HG03060 (cell line): ENCODE data around the gene USP46.

Experiments
- ATAC-seq: cut with Tn5 transposase; IDR thresholded peaks from one replicate; pipeline ENCODE4 v1.9.1; 2021; ENCODE audit warnings: low read depth, moderate number of reproducible peaks; ENCODE audit not compliant: unreplicated experiment

The USP46 gene

DNA sequence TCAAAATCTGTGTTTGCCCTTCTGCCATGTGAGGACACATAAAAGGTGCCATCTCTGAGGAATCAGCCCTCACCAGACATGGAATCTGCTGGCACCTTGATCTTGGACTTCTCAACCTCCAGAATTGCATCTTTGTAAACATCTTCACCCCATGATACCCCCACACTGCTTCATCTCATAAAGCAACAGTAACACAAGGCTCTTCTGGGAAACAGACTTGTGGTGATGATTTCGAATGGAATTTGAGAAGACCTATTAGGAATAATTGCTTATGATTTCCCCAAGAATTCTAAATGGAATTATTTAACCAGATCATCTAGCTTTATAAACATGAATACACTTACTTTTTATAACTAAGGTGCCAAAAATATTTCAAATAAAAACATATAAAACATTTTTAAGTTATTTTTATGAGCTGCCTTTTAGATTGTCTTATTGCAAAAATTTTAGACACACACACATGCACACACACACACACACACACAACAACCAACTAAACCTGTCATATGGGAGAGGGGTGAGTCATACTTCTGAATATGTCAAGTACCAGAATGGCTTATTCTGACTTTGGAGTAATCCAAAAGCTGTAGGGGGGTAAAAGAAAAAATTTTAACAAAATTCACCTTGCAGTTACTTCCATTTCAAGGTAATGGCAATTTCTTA is 82.0 kb downstream of the USP46 start:
- no peak for ATAC-seq

DNA sequence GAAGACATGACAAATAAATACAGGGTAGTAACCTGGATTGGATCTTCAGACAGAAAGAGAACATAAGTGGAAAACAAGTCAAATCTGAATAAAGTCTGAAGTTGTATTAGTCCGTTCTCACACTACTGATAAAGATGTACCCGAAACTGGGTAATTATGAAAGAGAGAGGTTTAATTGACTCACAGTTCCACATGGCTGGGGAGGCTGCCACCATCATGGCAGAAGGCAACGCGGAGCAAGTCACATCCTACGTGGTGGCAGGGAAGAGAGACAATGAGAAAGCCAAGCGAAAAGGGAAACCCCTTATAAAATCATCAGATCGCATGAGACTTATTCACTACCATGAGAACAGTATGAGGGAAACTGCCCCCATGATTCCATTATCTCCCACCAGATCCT is 82.8 kb downstream of the USP46 start:
- no peak for ATAC-seq

DNA sequence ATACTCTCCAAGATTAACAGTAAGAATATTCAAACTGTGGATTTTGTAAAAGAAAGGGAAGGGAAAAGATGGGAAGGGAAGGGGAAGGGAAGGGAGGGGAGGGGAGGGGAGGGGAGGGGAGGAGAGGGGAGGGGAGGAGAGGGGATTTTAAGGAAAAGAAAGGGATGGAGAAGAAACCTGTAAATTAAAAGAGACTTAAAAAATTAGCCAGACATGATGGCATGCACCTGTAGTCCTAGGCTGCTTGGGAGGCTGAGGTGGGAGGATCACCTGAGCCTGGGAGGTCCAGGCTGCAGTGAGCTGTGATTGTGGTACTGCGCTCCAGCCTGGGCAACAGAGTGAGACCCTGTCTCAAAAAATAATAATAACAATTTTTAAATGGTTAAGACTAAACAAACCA is 83.7 kb downstream of the USP46 start:
- no peak for ATAC-seq

- ATAC-seq: no peak
These were observed 85.1 kb downstream of the USP46 start for GRCh38 chr4:52574036-52574435.

GRCh38 chr4:52573551-52573950 is 85.5 kb downstream of the USP46 start:
- no peak for ATAC-seq

DNA sequence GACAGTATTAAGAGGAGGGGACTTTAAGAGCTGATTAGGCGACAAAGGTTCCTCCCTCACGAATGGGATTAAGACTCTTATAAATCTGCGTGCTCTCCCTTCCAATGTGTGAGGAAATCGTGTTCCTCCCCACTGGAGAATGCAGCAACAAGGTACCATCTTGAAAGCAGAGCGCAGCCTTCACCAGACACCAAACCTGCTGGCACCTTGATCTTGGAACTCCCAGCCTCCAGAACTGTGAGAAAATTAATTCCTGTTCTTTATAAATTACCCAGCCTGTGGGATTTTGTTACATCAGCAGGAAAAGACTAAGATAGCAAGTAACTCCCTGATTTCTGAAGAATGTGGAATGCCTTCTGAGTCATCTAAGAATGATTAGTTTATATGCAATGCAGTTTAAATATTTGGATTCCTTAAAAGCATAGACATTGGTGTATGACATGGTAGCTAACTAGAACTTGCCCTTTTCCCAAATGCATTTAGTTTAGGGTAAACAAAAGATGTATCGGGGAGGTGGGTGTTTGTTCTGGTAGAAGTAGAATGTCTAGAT is 86.1 kb downstream of the USP46 start:
- ATAC-seq: no peak

DNA sequence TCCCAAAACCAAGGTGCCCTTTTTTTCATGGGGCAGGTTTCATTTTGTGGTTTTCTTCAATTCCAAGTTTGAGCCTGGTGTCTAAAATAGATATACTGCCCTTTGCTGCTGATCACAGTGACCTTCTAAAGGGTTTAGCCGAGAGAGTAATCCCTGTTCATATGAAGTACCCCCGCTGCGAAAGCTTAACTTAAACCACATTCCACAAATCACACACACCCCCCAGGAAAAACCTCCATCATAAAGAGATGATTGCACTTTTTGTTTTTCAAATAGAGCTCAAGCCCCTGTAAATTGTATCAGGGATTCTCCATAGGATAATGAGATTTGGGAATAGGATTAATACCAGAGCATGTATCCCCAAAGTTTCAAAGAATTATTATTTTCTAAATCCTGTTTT is 90.8 kb downstream of the USP46 start:
- ATAC-seq: no peak

DNA sequence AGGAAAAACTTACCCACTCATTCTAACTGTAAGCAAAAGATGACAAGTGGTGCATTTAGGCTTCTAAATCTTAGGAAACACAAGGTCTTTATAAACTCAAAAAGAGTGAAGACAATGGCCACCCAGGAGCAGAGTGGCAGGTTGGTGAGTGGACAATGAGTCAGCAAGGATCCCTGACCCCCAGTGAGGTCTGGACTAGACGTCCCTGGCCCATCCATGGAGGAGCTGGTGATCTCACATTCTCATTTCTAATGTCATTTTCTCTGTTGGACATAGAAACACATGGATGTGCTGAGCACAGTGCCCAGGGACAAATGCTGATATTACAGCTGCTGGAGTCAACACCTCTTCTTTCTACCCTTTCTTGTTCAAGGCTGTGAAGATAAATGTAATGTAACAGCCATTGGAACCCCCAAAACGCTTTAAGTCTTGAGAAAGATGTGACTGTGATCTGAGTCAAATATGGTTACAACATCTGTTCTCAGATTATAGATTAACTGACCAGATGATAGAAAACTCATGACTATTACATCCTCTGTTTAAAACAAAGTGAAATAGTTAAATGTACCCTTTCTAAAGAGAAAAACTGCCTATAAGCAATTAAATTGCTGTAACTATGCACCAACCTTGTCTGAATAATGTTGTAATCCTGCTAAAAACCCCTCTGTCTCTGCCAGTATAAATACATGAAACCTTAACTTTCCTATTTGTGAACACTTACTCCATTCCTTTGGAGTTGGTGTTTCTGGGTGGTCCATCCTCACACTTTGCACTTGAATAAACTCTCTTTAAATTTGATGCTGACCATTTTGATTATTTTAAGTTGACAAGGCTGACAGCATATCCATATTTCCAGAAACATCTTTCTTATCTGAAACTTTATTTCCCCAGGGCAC is 92.7 kb downstream of the USP46 start:
- no peak for ATAC-seq

DNA sequence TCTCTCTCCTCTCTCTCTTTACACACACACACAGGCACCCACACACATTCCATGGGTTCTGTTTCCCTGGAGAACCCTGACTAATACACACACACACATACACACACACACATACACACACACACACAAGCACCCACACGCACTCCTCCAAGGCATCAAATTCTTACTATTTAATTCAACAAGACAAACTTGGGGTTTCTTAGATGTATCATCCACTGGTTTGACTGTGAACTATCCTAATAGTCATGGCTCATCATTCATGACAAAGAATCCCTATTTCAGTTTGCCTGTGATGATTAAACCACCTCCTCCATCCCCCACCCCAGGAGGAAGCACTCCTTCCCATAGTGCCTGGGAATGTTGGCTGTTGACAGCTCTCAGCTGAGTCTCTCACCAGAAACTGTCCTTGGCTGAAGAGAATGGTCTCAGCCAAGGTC is 98.2 kb downstream of the USP46 start:
- no peak for ATAC-seq

- no peak for ATAC-seq
These were observed 103.8 kb downstream of the USP46 start for GRCh38 chr4:52555356-52555716.

GRCh38 chr4:52554612-52555355 is 104.3 kb downstream of the USP46 start:
- ATAC-seq: no peak

- ATAC-seq: no peak
These were observed 106.3 kb downstream of the USP46 start for GRCh38 chr4:52552778-52553177.

GRCh38 chr4:52551487-52551886 is 107.6 kb downstream of the USP46 start:
- no peak for ATAC-seq

- no peak for ATAC-seq
These were observed 108.9 kb downstream of the USP46 start for GRCh38 chr4:52550186-52550585.

DNA sequence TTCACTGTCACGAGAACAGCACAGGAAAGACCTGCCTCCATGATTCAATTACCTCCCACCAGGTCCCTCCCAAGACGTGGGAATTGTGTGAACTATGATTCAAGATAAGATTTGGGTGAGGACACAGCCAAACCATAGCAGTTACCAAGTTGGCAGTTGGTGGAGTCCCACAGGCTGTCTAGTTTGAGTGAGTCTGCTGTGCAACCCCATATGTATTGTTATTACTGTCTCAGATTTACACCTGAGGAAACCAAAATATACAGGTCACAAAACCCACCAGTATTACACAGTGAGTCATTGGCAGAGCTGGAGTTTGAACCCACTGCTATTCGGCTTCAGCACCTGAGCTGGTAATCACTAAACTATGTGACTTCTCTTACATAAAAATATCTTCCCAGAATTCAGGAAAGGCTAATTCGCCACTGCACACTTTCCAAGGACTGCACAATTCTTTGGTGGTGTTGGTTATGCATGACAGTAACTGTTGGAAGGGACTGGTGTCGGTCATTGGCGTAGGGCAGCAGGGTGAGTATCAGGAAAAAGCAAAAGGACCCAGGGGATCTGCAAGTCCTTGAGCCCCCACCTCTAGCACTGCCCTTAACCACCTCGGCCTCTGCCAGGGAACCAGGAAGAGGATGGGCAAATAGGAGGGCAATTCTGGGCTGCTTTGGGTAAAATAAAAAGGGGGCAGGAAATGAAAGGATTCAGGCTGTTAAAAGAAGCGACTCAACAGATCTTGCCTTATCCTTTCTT is 110.1 kb downstream of the USP46 start:
- no peak for ATAC-seq

GRCh38 chr4:52546449-52546848 is 112.7 kb downstream of the USP46 start:
- ATAC-seq: no peak

DNA sequence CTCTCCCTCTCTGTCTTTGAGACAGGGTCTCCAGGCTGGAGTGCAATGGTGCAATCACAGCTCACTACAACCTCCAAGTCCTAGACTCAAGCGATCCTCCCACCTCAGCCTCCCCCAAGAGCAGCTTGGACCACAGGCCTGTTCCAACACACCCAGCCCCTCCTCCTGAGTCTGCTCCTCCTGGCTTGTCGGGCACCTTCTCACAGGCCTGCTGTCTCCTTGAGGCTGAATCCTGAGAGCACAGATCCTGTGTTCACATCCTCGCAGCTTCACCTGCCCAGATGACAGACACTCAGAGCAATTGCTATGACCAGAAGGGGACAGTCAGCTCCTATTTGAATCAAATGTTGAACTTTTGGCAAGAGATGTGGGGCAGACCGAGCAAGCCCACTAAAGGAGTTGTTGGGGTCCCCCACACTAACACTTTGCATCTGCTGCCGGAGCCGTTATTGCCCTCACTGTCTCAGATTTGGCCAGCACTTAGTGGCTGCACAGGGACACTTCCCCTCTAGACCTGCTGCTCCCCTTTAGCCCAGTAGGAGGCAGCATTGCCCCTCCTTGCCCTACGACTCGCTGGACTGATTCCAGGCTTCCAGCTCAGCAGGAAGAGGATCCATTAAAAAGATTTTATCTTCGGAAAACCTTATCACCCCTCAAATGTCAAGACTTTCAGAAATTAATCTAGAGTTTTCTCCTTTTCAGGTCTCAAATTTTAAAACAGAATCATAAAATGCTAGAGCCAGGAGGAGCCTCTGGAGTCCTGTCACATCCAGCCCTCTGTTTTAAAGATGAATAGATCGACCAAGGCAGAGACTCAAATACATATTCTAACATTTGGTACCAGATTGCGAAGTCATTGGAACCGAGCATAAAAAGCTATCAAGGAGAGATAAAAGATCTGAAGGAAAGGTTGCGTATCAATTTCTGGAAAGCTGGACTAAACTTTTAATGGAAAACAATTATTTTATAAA is 113.7 kb downstream of the USP46 start:
- ATAC-seq: no peak
